Erythroblast (primary cell): ENCODE data around the gene PCNX4.

Source experiments
- GATA1 ChIP-seq: IDR thresholded peaks from 2 replicates; pipeline ENCODE4 v1.6.1; 2011; ENCODE audit warnings: low read depth, mild to moderate bottlenecking, control low read depth, low read length, moderate library complexity
- POLR2A ChIP-seq: IDR thresholded peaks from 2 replicates; pipeline ENCODE4 v1.6.1; 2011; ENCODE audit warnings: mild to moderate bottlenecking, low read length

- no peak for TF ChIP-seq POLR2A
- no peak for TF ChIP-seq GATA1
These were observed 1.4 kb downstream of the PCNX4 start for GRCh38 chr14:60093080-60093479.
